IMR-90 (cell line): ENCODE measurements around the gene LRPAP1.

Source experiments
- BHLHE40 ChIP-seq: fragments of 150-350 bp; IDR thresholded peaks from 2 replicates; pipeline ENCODE4 v1.6.1; 2016; ENCODE audit warnings: mild to moderate bottlenecking, low read depth, low read length
- CTCF ChIP-seq: conservative IDR thresholded peaks from 2 replicates; pipeline ENCODE4 v1.5.1; 2012; ENCODE audit warnings: mild to moderate bottlenecking, low read depth, low read length, improper control_type of control experiment
- FOS ChIP-seq: fragments of 150-350 bp; IDR thresholded peaks from 2 replicates; pipeline ENCODE4 v1.6.1; 2016; ENCODE audit warnings: low read depth, low read length
- SMC3 ChIP-seq: fragments of 150-350 bp; IDR thresholded peaks from 2 replicates; pipeline ENCODE4 v1.6.1; 2016; ENCODE audit warnings: low read depth, mild to moderate bottlenecking, antibody characterized with exemption, low read length, moderate library complexity

DNA sequence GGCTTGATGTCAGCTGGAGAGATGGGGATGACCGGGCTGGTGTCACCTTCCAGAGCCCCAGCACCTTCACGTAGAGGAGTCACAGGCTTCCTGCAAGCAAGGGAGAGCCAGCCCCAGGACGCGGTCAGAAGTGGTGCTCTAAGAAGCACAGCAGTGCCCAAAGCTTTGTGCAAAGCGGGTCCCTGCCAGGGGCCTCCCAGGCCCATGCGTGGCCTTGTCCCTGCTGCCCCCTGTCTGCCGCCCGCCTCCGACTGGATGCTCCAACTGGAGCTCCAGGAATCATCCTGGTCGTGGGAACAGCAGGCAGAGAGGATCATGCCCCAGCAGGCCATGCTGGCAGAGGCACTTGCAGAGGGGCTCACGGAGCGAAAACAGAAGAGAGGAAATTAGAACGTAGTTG, 40.1 kb upstream of the LRPAP1 start:
- no peak for TF ChIP-seq BHLHE40
- TF ChIP-seq CTCF: no peak
- TF ChIP-seq FOS: no peak
- TF ChIP-seq SMC3: no peak
